Fibroblast of lung (primary cell): ENCODE results near the gene PRMT7. TPM values are rescaled to one million over a fixed set of nuclear protein-coding genes. Genes with fewer than 3 reads are reported as not detected.

Experiments
- DNase-seq, 2 donors: peaks; one replicate each; pipeline versions ENCODE4 v3.0.0 to v3.0.0-alpha.2; 2010; ENCODE audit warnings: low read depth in 2 of 2
- H2AFZ ChIP-seq: 2 replicates; pipeline ENCODE4 v1.5.1; 2012; ENCODE audit warnings: low read length, control low read depth, inconsistent platforms
- H3K27ac ChIP-seq: 2 replicates; pipeline ENCODE4 v1.5.1; 2011; ENCODE audit warnings: low read length, control low read depth; ENCODE audit not compliant: insufficient read depth
- H3K27me3 ChIP-seq: 2 replicates; pipeline ENCODE4 v1.5.1; 2011; ENCODE audit warnings: mild to moderate bottlenecking, low read length; ENCODE audit not compliant: control insufficient read depth, insufficient read depth
- H3K36me3 ChIP-seq: 2 replicates; pipeline ENCODE4 v1.5.1; 2011; ENCODE audit warnings: low read length; ENCODE audit not compliant: control insufficient read depth, insufficient read depth
- H3K4me1 ChIP-seq: 2 replicates; pipeline ENCODE4 v1.5.1; 2011; ENCODE audit warnings: low read length; ENCODE audit not compliant: control insufficient read depth, insufficient read depth; ENCODE audit errors: extremely low read depth
- H3K4me2 ChIP-seq: 2 replicates; pipeline ENCODE4 v1.5.1; 2011; ENCODE audit warnings: low read length, control low read depth; ENCODE audit not compliant: insufficient read depth; ENCODE audit errors: extremely low read depth
- H3K4me3 ChIP-seq, 4 experiments: fragments of 200-600 bp in 1 of 4; sonication (generic) in 1 of 4; replicated peaks in 1 of 4; 2 replicates each; pipeline ENCODE4 v1.5.1; 2011 to 2016; ENCODE audit warnings: low read length in 4 of 4, low read depth in 3 of 4, mild to moderate bottlenecking in 3 of 4, control low read depth in 2 of 4, inconsistent platforms in 1 of 4, mixed read lengths in 1 of 4; ENCODE audit not compliant: insufficient read depth in 1 of 4; ENCODE audit errors: control extremely low read depth in 1 of 4
- H3K79me2 ChIP-seq: 2 replicates; pipeline ENCODE4 v1.5.1; 2012; ENCODE audit warnings: mild to moderate bottlenecking, low read length, inconsistent platforms; ENCODE audit not compliant: control insufficient read depth, insufficient read depth
- H3K9ac ChIP-seq: 2 replicates; pipeline ENCODE4 v1.5.1; 2011; ENCODE audit warnings: mild to moderate bottlenecking, low read length, control low read depth; ENCODE audit not compliant: insufficient read depth
- H3K9me3 ChIP-seq: 2 replicates; pipeline ENCODE4 v1.5.1; 2012; ENCODE audit warnings: low read depth, low read length; ENCODE audit not compliant: control insufficient read depth, insufficient read depth
- H4K20me1 ChIP-seq: 2 replicates; pipeline ENCODE4 v1.5.1; 2011; ENCODE audit warnings: low read length; ENCODE audit not compliant: control insufficient read depth, insufficient read depth; ENCODE audit errors: extremely low read depth
- CTCF ChIP-seq, 2 donors: IDR thresholded peaks in 1 of 2; conservative IDR thresholded peaks in 1 of 2; 1 replicate in 1 of 2; 2 replicates in 1 of 2; pipeline ENCODE4 v1.5.1; 2011 to 2012; ENCODE audit warnings: low read length in 2 of 2, control low read depth in 1 of 2, inconsistent platforms in 1 of 2, low read depth in 1 of 2, mild to moderate bottlenecking in 1 of 2
- EZH2 ChIP-seq: IDR thresholded peaks from 2 replicates; pipeline ENCODE4 v1.5.1; 2012; ENCODE audit warnings: low read length, control low read depth, mild to moderate bottlenecking; ENCODE audit errors: missing control alignments
- polyA plus RNA-seq, 2 donors: library from polyadenylated mRNA; depleted of rRNA in 1 of 2; stranded (reverse) in 1 of 2; unstranded in 1 of 2; fragments of >200 nt; gene quantifications; 2 replicates each; pipeline ENCODE4 v1.2.1, GENCODE V29; 2011 to 2012; ENCODE audit warnings: missing spikeins in 1 of 2
- total RNA-seq: library from RNA; depleted of rRNA; stranded (reverse); fragments of >200 nt; gene quantifications from 2 replicates; pipeline ENCODE4 v1.2.1, GENCODE V29; 2014

The PRMT7 gene
- total and polyA plus RNA-seq, 2 donors (not counting 1 experiment from before 2014, with no cell fraction given) = 24.0 to 39.3 TPM

- no peaks in the 10 kb centered on the region for H3K9me3 ChIP-seq
- peaks cover 2% of the 10 kb centered on the region for H3K27me3 ChIP-seq
- no peak overlapping the region for H3K27ac ChIP-seq
- no peak overlapping the region for H2AFZ ChIP-seq
- peak in 1 of 2 donors; percentile 16 for DNase-seq
- no peaks in the 10 kb centered on the region for H3K79me2 ChIP-seq
- no peak overlapping the region for H3K4me2 ChIP-seq
- no peaks in the 10 kb centered on the region for H4K20me1 ChIP-seq
- TF ChIP-seq CTCF (conservative IDR thresholded peaks at IDR 0.05 in 1 of 2, IDR thresholded peaks at IDR 0.05 in 1 of 2; ENCODE audit: low read depth in 1 of 2, low read length in 2 of 2) (no peak), EZH2 (no peak)
- no peaks in the 10 kb centered on the region for H3K4me1 ChIP-seq
- H3K36me3 ChIP-seq = no peaks in the 10 kb centered on the region
- no peak overlapping the region for H3K4me3 ChIP-seq
- no peak overlapping the region for H3K9ac ChIP-seq
Observed at GRCh38 chr16:68363658-68364521, 53.1 kb downstream of the PRMT7 start.

GRCh38 chr16:68364561-68364998 is 53.8 kb downstream of the PRMT7 start:
- Histone ChIP-seq H3K9ac (no peak overlapping the region), H3K4me2 (no peak overlapping the region), H3K79me2 (no peaks in the 10 kb centered on the region), H3K4me3 (no peak overlapping the region), H4K20me1 (no peaks in the 10 kb centered on the region), H3K4me1 (no peaks in the 10 kb centered on the region), H3K36me3 (no peaks in the 10 kb centered on the region), H3K27me3 (peaks cover 2% of the 10 kb centered on the region), H3K9me3 (no peaks in the 10 kb centered on the region), H3K27ac (no peak overlapping the region), H2AFZ (no peak overlapping the region)
- peak in 1 of 2 donors; percentile 23 for DNase-seq
- TF ChIP-seq CTCF (conservative IDR thresholded peaks at IDR 0.05 in 1 of 2, IDR thresholded peaks at IDR 0.05 in 1 of 2; ENCODE audit: low read depth in 1 of 2, low read length in 2 of 2) (no peak), EZH2 (no peak)

- no peak overlapping the region for H3K9ac ChIP-seq
- H3K4me1 ChIP-seq = no peaks in the 10 kb centered on the region
- no peak overlapping the region for H3K27ac ChIP-seq
- H4K20me1 ChIP-seq = no peaks in the 10 kb centered on the region
- no peaks in the 10 kb centered on the region for H3K36me3 ChIP-seq
- no peak overlapping the region for H3K4me3 ChIP-seq
- peaks cover 2% of the 10 kb centered on the region for H3K27me3 ChIP-seq
- TF ChIP-seq EZH2 (no peak), CTCF (conservative IDR thresholded peaks at IDR 0.05 in 1 of 2, IDR thresholded peaks at IDR 0.05 in 1 of 2; ENCODE audit: low read depth in 1 of 2, low read length in 2 of 2) (no peak)
- DNase-seq = no peak
- H3K9me3 ChIP-seq = no peaks in the 10 kb centered on the region
- H3K4me2 ChIP-seq = no peak overlapping the region
- H2AFZ ChIP-seq = no peak overlapping the region
- H3K79me2 ChIP-seq = no peaks in the 10 kb centered on the region
Observed at GRCh38 chr16:68365167-68365817, 54.5 kb downstream of the PRMT7 start.
